WTC11 (cell line): Measurements from ENCODE around the gene CDK4. TPM values are rescaled to one million over a fixed set of nuclear protein-coding genes. Genes with fewer than 3 reads are reported as not detected.

Source experiments
- ATAC-seq: fragments of 200-7000 bp; cut with Tn5 transposase; 2 replicates; pipeline ENCODE4 v1.10.0; 2021; ENCODE audit warnings: mild to moderate bottlenecking, moderate library complexity
- CTCF ChIA-PET: fragments of 300-600 bp; sonication (Branson Sonifier 250); formaldehyde crosslinking; loops from one replicate; lab custom pipeline; 2021; ENCODE audit warnings: antibody characterized with exemption; lab: Charles Lee
- POLR2A ChIA-PET: fragments of 350-600 bp; sonication (Branson Sonifier 250); formaldehyde crosslinking; loops from one replicate; lab custom pipeline; 2021; ENCODE audit warnings: antibody characterized with exemption; lab: Charles Lee
- DNase-seq: peaks from one replicate; pipeline ENCODE4 v3.0.0; 2021; ENCODE audit warnings: low spot score
- H3K27ac Mint-ChIP-seq: 2 replicates; pipeline ENCODE4 v1.8.0; 2021; ENCODE audit warnings: mixed read lengths
- H3K27me3 Mint-ChIP-seq: 2 replicates; pipeline ENCODE4 v1.8.0; 2021; ENCODE audit warnings: low read depth, mild to moderate bottlenecking, moderate library complexity, mixed read lengths
- H3K36me3 Mint-ChIP-seq: 2 replicates; pipeline ENCODE4 v1.8.0; 2021; ENCODE audit warnings: mixed read lengths
- H3K4me1 Mint-ChIP-seq: 2 replicates; pipeline ENCODE4 v1.8.0; 2022; ENCODE audit warnings: mixed read lengths
- H3K4me3 Mint-ChIP-seq: 2 replicates; pipeline ENCODE4 v1.8.0; 2021; ENCODE audit warnings: mild to moderate bottlenecking, moderate library complexity, mixed read lengths
- H3K9me3 Mint-ChIP-seq: 2 replicates; pipeline ENCODE4 v1.8.0; 2021; ENCODE audit warnings: mixed read lengths
- CBFB ChIP-seq: sonication (generic); formaldehyde crosslinking; IDR thresholded peaks from 2 replicates; pipeline ENCODE4 v1.8.1; 2022; ENCODE audit warnings: mild to moderate bottlenecking, low read depth, missing genetic modification reagents
- CREM ChIP-seq: sonication (generic); formaldehyde crosslinking; IDR thresholded peaks from 2 replicates; pipeline ENCODE4 v1.8.1; 2022; ENCODE audit warnings: mild to moderate bottlenecking, missing genetic modification reagents, moderate library complexity
- FOXJ3 ChIP-seq: sonication (generic); formaldehyde crosslinking; IDR thresholded peaks from 2 replicates; pipeline ENCODE4 v1.9.0; 2021; ENCODE audit warnings: missing genetic modification reagents, mild to moderate bottlenecking, borderline replicate concordance
- GRHL2 ChIP-seq: fragments of 250-450 bp; sonication (Bioruptor Pico); IDR thresholded peaks from 2 replicates; pipeline ENCODE4 v1.8.0; 2022; ENCODE audit warnings: mild to moderate bottlenecking, moderate library complexity; ENCODE audit not compliant: insufficient replicate concordance, severe bottlenecking
- HMGA2 ChIP-seq: fragments of 250-450 bp; sonication (Bioruptor Pico); IDR thresholded peaks from 2 replicates; pipeline ENCODE4 v1.4.0; 2021; ENCODE audit warnings: mild to moderate bottlenecking, moderate library complexity
- NFATC4 ChIP-seq: fragments of 250-450 bp; sonication (Bioruptor Pico); IDR thresholded peaks from 2 replicates; pipeline ENCODE4 v1.9.0; 2021; ENCODE audit warnings: mild to moderate bottlenecking
- RELA ChIP-seq: sonication (generic); formaldehyde crosslinking; IDR thresholded peaks from 2 replicates; pipeline ENCODE4 v1.8.1; 2022; ENCODE audit warnings: missing genetic modification reagents, mild to moderate bottlenecking, borderline replicate concordance
- SMAD3 ChIP-seq: sonication (generic); formaldehyde crosslinking; IDR thresholded peaks from 2 replicates; pipeline ENCODE4 v1.8.0; 2022; ENCODE audit warnings: missing genetic modification reagents, mild to moderate bottlenecking, borderline replicate concordance
- SMAD4 ChIP-seq: sonication (generic); formaldehyde crosslinking; IDR thresholded peaks from 2 replicates; pipeline ENCODE4 v1.8.0; 2022; ENCODE audit warnings: mild to moderate bottlenecking, missing genetic modification reagents
- SOX15 ChIP-seq: fragments of 250-450 bp; sonication (Bioruptor Pico); IDR thresholded peaks from 2 replicates; pipeline ENCODE4 v1.9.0; 2021; ENCODE audit warnings: mild to moderate bottlenecking
- TCF7 ChIP-seq: sonication (generic); formaldehyde crosslinking; IDR thresholded peaks from 2 replicates; pipeline ENCODE4 v1.8.0; 2022; ENCODE audit warnings: mild to moderate bottlenecking, low read depth, missing genetic modification reagents, moderate library complexity
- TEAD4 ChIP-seq: sonication (generic); formaldehyde crosslinking; IDR thresholded peaks from 2 replicates; pipeline ENCODE4 v1.8.0; 2022; ENCODE audit warnings: mild to moderate bottlenecking, missing genetic modification reagents
- ZNF396 ChIP-seq: fragments of 250-450 bp; sonication (Bioruptor Pico); IDR thresholded peaks from 2 replicates; pipeline ENCODE4 v1.8.0; 2021; ENCODE audit warnings: mild to moderate bottlenecking, moderate library complexity, borderline replicate concordance
- total RNA-seq: library from RNA; stranded (reverse); gene quantifications from 3 replicates; pipeline ENCODE4 v1.2.3, GENCODE V29; 2021
- TF ChIP-seq, protein P1 (sequence below): sonication (generic); formaldehyde crosslinking; IDR thresholded peaks from 2 replicates; pipeline ENCODE4 v1.8.1; 2023; ENCODE audit warnings: mild to moderate bottlenecking, missing genetic modification reagents
- TF ChIP-seq, protein P2 (sequence below): sonication (generic); formaldehyde crosslinking; IDR thresholded peaks from 2 replicates; pipeline ENCODE4 v1.8.1; 2022; ENCODE audit warnings: mild to moderate bottlenecking, moderate library complexity, missing genetic modification reagents
- TF ChIP-seq, protein P3 (sequence below): fragments of 250-450 bp; sonication (Bioruptor Pico); IDR thresholded peaks from 2 replicates; pipeline ENCODE4 v1.8.0; 2021; ENCODE audit warnings: mild to moderate bottlenecking
- TF ChIP-seq, protein P4 (sequence below): sonication (generic); formaldehyde crosslinking; IDR thresholded peaks from 2 replicates; pipeline ENCODE4 v1.8.1; 2022; ENCODE audit warnings: mild to moderate bottlenecking, missing genetic modification reagents, moderate library complexity, borderline replicate concordance
- TF ChIP-seq, protein P5 (sequence below): sonication (generic); formaldehyde crosslinking; IDR thresholded peaks from 2 replicates; pipeline ENCODE4 v1.8.1; 2023; ENCODE audit warnings: mild to moderate bottlenecking, missing genetic modification reagents, moderate library complexity
- TF ChIP-seq, protein P6 (sequence below): sonication (generic); formaldehyde crosslinking; IDR thresholded peaks from 2 replicates; pipeline ENCODE4 v1.8.0; 2022; ENCODE audit warnings: mild to moderate bottlenecking, missing genetic modification reagents
- TF ChIP-seq, protein P7 (sequence below): sonication (generic); formaldehyde crosslinking; IDR thresholded peaks from 2 replicates; pipeline ENCODE4 v1.8.1; 2023; ENCODE audit warnings: mild to moderate bottlenecking, missing genetic modification reagents
- TF ChIP-seq, protein P8 (sequence below): sonication (generic); formaldehyde crosslinking; IDR thresholded peaks from 2 replicates; pipeline ENCODE4 v1.8.1; 2023; ENCODE audit warnings: mild to moderate bottlenecking, missing genetic modification reagents, moderate library complexity
- TF ChIP-seq, protein P9 (sequence below): fragments of 250-450 bp; sonication (Bioruptor Pico); IDR thresholded peaks from 2 replicates; pipeline ENCODE4 v1.9.0; 2021; ENCODE audit warnings: moderate library complexity, mild to moderate bottlenecking, inconsistent platforms, borderline replicate concordance

Gene CDK4
- total RNA-seq, 1 experiment from 2014 or later = 152 TPM

DNA sequence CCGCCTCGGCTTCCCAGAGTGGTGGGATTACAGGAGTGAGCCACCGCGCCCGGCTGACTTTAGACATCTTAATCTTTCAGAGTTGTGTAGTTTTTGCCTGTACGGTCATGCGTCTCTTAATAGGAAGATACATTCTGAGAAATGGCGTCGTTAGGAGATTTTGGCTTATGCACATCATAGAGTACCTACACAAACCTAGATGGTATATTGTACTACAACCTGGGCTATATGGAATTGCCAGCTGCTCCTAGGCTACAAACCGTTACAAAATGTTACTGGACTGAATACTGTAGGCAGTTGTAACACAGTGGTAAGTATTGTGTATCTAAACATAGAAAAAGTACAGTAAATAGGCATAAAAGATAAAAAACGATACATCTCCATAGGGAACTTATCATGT is 31.8 kb upstream of the CDK4 start:
- H3K4me3 Mint-ChIP-seq = peak overlapping the region; percentile 63
- POLR2A ChIA-PET = no interaction called here
- DNase-seq = no peak
- TF ChIP-seq TEAD4 (CRISPR knock-in tag) (no peak), NFATC4 (CRISPR knock-in tag) (no peak), RELA (CRISPR knock-in tag) (no peak)
- TF ChIP-seq, protein P1, sequence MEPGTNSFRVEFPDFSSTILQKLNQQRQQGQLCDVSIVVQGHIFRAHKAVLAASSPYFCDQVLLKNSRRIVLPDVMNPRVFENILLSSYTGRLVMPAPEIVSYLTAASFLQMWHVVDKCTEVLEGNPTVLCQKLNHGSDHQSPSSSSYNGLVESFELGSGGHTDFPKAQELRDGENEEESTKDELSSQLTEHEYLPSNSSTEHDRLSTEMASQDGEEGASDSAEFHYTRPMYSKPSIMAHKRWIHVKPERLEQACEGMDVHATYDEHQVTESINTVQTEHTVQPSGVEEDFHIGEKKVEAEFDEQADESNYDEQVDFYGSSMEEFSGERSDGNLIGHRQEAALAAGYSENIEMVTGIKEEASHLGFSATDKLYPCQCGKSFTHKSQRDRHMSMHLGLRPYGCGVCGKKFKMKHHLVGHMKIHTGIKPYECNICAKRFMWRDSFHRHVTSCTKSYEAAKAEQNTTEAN = no peak
- TF ChIP-seq, all 79 proteins: peak for 0
- Mint-ChIP-seq H3K9me3 (no peaks in the 10 kb centered on the region), H3K27ac (no peak overlapping the region), H3K4me1 (peaks cover 4% of the 10 kb centered on the region; the same call in 1 of the 2 replicates), H3K27me3 (no peaks in the 10 kb centered on the region), H3K36me3 (peaks cover 35% of the 10 kb centered on the region)
- ATAC-seq = no peak
- CTCF ChIA-PET = interaction anchor here (1.0 to 1.7 kb wide), 3 partner anchors 24 to 31 kb away, joined by 6 to 13 read pairs (median 8); no protein-coding TSS in a partner anchor

DNA sequence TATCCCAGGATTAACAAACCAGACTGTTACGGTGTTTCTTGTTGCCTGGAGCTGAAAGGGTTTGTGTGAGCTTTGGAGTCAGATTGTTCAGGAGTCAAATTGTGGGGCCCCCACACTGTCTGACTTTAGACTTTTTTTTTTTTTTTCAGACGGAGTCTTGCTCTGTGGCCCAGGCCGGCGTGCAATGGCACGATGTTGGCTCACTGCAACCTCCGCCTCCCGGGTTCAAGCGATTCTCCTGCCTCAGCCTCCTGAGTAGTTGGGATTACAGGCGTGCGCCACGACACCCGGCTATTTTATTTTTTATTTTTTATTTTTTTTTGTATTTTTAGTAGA is 31.3 kb upstream of the CDK4 start:
- Mint-ChIP-seq H3K9me3 (no peaks in the 10 kb centered on the region), H3K36me3 (peaks cover 31% of the 10 kb centered on the region), H3K4me1 (peaks cover 4% of the 10 kb centered on the region; the same call in 1 of the 2 replicates), H3K27ac (0 out of 2 replicates have a peak overlapping the region, but pooled peaks have one; percentile 97), H3K4me3 (peak overlapping the region; percentile 100), H3K27me3 (no peaks in the 10 kb centered on the region)
- DNase-seq (no peak), ATAC-seq (no peak)
- CTCF ChIA-PET = interaction anchor here (0.6 to 2.8 kb wide), 15 partner anchors 11 to 200 kb away, joined by 3 to 17 read pairs (median 4); partner anchors contain the start of genes CYP27B1, EEF1AKMT3 and METTL1
- POLR2A ChIA-PET = interaction anchor here (0.7 to 1.0 kb wide), 2 partner anchors 16 kb away, joined by 3 to 4 read pairs; partner anchors contain the start of gene CYP27B1
- TF ChIP-seq, protein P2, sequence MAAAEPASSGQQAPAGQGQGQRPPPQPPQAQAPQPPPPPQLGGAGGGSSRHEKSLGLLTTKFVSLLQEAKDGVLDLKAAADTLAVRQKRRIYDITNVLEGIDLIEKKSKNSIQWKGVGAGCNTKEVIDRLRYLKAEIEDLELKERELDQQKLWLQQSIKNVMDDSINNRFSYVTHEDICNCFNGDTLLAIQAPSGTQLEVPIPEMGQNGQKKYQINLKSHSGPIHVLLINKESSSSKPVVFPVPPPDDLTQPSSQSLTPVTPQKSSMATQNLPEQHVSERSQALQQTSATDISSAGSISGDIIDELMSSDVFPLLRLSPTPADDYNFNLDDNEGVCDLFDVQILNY (CRISPR knock-in tag) = no peak
- TF ChIP-seq, protein P3, sequence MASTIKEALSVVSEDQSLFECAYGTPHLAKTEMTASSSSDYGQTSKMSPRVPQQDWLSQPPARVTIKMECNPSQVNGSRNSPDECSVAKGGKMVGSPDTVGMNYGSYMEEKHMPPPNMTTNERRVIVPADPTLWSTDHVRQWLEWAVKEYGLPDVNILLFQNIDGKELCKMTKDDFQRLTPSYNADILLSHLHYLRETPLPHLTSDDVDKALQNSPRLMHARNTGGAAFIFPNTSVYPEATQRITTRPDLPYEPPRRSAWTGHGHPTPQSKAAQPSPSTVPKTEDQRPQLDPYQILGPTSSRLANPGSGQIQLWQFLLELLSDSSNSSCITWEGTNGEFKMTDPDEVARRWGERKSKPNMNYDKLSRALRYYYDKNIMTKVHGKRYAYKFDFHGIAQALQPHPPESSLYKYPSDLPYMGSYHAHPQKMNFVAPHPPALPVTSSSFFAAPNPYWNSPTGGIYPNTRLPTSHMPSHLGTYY (CRISPR knock-in tag) = no peak
- TF ChIP-seq, protein P4, sequence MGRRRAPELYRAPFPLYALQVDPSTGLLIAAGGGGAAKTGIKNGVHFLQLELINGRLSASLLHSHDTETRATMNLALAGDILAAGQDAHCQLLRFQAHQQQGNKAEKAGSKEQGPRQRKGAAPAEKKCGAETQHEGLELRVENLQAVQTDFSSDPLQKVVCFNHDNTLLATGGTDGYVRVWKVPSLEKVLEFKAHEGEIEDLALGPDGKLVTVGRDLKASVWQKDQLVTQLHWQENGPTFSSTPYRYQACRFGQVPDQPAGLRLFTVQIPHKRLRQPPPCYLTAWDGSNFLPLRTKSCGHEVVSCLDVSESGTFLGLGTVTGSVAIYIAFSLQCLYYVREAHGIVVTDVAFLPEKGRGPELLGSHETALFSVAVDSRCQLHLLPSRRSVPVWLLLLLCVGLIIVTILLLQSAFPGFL = no peak
- TF ChIP-seq GRHL2 (CRISPR knock-in tag) = no peak
- TF ChIP-seq SMAD3 = no peak
- no peak for TF ChIP-seq HMGA2 (CRISPR knock-in tag)
- TF ChIP-seq, protein P1 = no peak
- no peak for TF ChIP-seq SOX15 (CRISPR knock-in tag)
- no peak for TF ChIP-seq CBFB (CRISPR knock-in tag)
- TF ChIP-seq, protein P5, sequence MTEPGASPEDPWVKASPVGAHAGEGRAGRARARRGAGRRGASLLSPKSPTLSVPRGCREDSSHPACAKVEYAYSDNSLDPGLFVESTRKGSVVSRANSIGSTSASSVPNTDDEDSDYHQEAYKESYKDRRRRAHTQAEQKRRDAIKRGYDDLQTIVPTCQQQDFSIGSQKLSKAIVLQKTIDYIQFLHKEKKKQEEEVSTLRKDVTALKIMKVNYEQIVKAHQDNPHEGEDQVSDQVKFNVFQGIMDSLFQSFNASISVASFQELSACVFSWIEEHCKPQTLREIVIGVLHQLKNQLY = no peak
- TF ChIP-seq, protein P6, sequence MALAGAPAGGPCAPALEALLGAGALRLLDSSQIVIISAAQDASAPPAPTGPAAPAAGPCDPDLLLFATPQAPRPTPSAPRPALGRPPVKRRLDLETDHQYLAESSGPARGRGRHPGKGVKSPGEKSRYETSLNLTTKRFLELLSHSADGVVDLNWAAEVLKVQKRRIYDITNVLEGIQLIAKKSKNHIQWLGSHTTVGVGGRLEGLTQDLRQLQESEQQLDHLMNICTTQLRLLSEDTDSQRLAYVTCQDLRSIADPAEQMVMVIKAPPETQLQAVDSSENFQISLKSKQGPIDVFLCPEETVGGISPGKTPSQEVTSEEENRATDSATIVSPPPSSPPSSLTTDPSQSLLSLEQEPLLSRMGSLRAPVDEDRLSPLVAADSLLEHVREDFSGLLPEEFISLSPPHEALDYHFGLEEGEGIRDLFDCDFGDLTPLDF (CRISPR knock-in tag) = no peak
- TF ChIP-seq SMAD4 = no peak
- TF ChIP-seq ZNF396 (CRISPR knock-in tag) = no peak
- TF ChIP-seq, protein P7, sequence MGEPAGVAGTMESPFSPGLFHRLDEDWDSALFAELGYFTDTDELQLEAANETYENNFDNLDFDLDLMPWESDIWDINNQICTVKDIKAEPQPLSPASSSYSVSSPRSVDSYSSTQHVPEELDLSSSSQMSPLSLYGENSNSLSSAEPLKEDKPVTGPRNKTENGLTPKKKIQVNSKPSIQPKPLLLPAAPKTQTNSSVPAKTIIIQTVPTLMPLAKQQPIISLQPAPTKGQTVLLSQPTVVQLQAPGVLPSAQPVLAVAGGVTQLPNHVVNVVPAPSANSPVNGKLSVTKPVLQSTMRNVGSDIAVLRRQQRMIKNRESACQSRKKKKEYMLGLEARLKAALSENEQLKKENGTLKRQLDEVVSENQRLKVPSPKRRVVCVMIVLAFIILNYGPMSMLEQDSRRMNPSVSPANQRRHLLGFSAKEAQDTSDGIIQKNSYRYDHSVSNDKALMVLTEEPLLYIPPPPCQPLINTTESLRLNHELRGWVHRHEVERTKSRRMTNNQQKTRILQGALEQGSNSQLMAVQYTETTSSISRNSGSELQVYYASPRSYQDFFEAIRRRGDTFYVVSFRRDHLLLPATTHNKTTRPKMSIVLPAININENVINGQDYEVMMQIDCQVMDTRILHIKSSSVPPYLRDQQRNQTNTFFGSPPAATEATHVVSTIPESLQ = no peak
- TF ChIP-seq TCF7 (CRISPR knock-in tag) = no peak
- TF ChIP-seq, protein P8, sequence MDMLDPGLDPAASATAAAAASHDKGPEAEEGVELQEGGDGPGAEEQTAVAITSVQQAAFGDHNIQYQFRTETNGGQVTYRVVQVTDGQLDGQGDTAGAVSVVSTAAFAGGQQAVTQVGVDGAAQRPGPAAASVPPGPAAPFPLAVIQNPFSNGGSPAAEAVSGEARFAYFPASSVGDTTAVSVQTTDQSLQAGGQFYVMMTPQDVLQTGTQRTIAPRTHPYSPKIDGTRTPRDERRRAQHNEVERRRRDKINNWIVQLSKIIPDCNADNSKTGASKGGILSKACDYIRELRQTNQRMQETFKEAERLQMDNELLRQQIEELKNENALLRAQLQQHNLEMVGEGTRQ (CRISPR knock-in tag) = no peak
- TF ChIP-seq, protein P9, sequence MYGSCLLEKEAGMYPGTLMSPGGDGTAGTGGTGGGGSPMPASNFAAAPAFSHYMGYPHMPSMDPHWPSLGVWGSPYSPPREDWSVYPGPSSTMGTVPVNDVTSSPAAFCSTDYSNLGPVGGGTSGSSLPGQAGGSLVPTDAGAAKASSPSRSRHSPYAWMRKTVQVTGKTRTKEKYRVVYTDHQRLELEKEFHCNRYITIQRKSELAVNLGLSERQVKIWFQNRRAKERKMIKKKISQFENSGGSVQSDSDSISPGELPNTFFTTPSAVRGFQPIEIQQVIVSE (CRISPR knock-in tag) = no peak
- no peak for TF ChIP-seq NFATC4 (CRISPR knock-in tag)
- no peak for TF ChIP-seq FOXJ3 (CRISPR knock-in tag)
- TF ChIP-seq CREM (CRISPR knock-in tag) = no peak
